ENCODE results near the gene DES.

DNA sequence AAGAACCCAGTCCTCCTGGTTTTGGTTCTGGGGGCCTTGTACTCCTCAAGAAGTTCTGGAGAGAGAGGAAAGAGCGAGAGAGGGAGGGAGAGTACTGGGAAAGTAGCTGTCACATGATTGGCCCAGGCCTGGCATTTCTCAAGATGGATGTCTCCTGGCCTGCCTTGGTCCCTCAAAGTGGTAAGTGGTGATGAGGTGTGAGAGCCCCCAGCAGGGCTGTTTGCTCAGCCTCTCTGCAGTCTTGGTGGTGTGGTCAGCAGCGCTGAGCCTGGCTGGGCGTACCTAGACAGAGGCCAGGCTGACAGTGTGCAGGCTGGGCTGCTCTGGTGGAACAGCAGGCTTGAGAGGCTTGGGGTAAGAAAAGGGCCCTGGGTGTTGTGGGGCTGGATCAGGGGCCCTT lies 19.0 kb downstream of the DES start:
- TF ChIP-seq, protein P1, sequence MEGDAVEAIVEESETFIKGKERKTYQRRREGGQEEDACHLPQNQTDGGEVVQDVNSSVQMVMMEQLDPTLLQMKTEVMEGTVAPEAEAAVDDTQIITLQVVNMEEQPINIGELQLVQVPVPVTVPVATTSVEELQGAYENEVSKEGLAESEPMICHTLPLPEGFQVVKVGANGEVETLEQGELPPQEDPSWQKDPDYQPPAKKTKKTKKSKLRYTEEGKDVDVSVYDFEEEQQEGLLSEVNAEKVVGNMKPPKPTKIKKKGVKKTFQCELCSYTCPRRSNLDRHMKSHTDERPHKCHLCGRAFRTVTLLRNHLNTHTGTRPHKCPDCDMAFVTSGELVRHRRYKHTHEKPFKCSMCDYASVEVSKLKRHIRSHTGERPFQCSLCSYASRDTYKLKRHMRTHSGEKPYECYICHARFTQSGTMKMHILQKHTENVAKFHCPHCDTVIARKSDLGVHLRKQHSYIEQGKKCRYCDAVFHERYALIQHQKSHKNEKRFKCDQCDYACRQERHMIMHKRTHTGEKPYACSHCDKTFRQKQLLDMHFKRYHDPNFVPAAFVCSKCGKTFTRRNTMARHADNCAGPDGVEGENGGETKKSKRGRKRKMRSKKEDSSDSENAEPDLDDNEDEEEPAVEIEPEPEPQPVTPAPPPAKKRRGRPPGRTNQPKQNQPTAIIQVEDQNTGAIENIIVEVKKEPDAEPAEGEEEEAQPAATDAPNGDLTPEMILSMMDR (conservative IDR thresholded peaks at IDR 0.05; ENCODE audit: low read depth, low read length) = no peak
- TF ChIP-seq EZH2 (IDR thresholded peaks at IDR 0.05; ENCODE audit: low read length, unreplicated experiment) = no peak
